Natural killer cell (primary cell): ENCODE data around the gene ABTB2. TPM values are rescaled to one million over a fixed set of nuclear protein-coding genes. Genes with fewer than 3 reads are reported as not detected.

ENCODE experiments used
- ATAC-seq, 3 donors: fragments of 150-1000 bp in 2 of 3; fragments of 200-7000 bp in 1 of 3; cut with Tn5 transposase; 1 replicate in 1 of 3; 2 replicates in 2 of 3; pipeline ENCODE4 v1.10.0; 2021; ENCODE audit warnings: mild to moderate bottlenecking in 2 of 3, moderate library complexity in 2 of 3
- DNase-seq, 2 donors: peaks; one replicate each; pipeline versions ENCODE4 v3.0.0 to v3.0.0-alpha.2; 2013 to 2021; ENCODE audit warnings: mixed read lengths in 1 of 2
- H3K27ac ChIP-seq: one replicate; pipeline ENCODE4 v1.5.1; 2013; ENCODE audit warnings: mild to moderate bottlenecking, low read length
- H3K27me3 ChIP-seq: one replicate; pipeline ENCODE4 v1.6.1; 2013; ENCODE audit warnings: low read length; ENCODE audit not compliant: control insufficient read depth, insufficient read depth
- H3K36me3 ChIP-seq: one replicate; pipeline ENCODE4 v1.6.1; 2013; ENCODE audit warnings: low read length; ENCODE audit not compliant: control insufficient read depth, insufficient read depth
- H3K4me1 ChIP-seq: one replicate; pipeline ENCODE4 v1.6.1; 2013; ENCODE audit warnings: low read length; ENCODE audit not compliant: control insufficient read depth, insufficient read depth
- H3K4me3 ChIP-seq: one replicate; pipeline ENCODE4 v1.5.1; 2013; ENCODE audit warnings: low read length
- H3K9me3 ChIP-seq: one replicate; pipeline ENCODE4 v1.6.1; 2013; ENCODE audit warnings: low read length; ENCODE audit not compliant: control insufficient read depth, insufficient read depth
- H3K27ac Mint-ChIP-seq, 2 donors: one replicate each; pipeline ENCODE4 v1.8.0; 2022; ENCODE audit warnings: mild to moderate bottlenecking in 2 of 2, mixed read lengths in 2 of 2, moderate library complexity in 1 of 2
- H3K27me3 Mint-ChIP-seq, 2 donors: one replicate each; pipeline ENCODE4 v1.8.0; 2022; ENCODE audit warnings: low read depth in 2 of 2, mixed read lengths in 2 of 2
- H3K36me3 Mint-ChIP-seq: one replicate; pipeline ENCODE4 v1.8.0; 2022; ENCODE audit warnings: mixed read lengths
- H3K4me1 Mint-ChIP-seq, 2 donors: one replicate each; pipeline ENCODE4 v1.8.0; 2022; ENCODE audit warnings: mixed read lengths in 2 of 2
- H3K4me3 Mint-ChIP-seq: one replicate; pipeline ENCODE4 v1.8.0; 2022; ENCODE audit warnings: mild to moderate bottlenecking, moderate library complexity, mixed read lengths
- H3K9me3 Mint-ChIP-seq, 2 donors: one replicate each; pipeline ENCODE4 v1.8.0; 2022; ENCODE audit warnings: mixed read lengths in 2 of 2
- CTCF ChIP-seq: fragments of 200-600 bp; IDR thresholded peaks from one replicate; pipeline ENCODE4 v1.8.0; 2022; ENCODE audit warnings: antibody characterized with exemption
- WGBS: methylation state at CpG from one replicate; pipeline ENCODE4 v1.1.7; 2013; ENCODE audit warnings: missing lambda C conversion rate; ENCODE audit not compliant: insufficient coverage; 5-methylcytosine and 5-hydroxymethylcytosine counted together
- intact Hi-C: fragments of 100-400 bp; cut with micrococcal nuclease; formaldehyde crosslinking; loops from one replicate; pipeline ENCODE4 v1.14.2; 2022
- total RNA-seq, 4 donors: library from RNA; stranded (reverse); fragments of 120-200 nt in 1 of 4; gene quantifications; one replicate each; pipeline versions ENCODE4 v1.2.3 to v1.2.4, GENCODE V29; 2013 to 2022

Gene ABTB2
- total RNA-seq, 3 donors from 2014 or later (not counting 1 experiment from before 2014, with no cell fraction given): 0.65 to 1.7 (median 1.1) TPM

GRCh38 chr11:34339149-34340064, 18.4 kb downstream of the ABTB2 start:
- Histone ChIP-seq H3K4me3 (no peak overlapping the region), H3K9me3 (no peaks in the 10 kb centered on the region), H3K36me3 (no peaks in the 10 kb centered on the region), H3K4me1 (peaks cover 21% of the 10 kb centered on the region), H3K27ac (no peak overlapping the region), H3K27me3 (no peaks in the 10 kb centered on the region)
- Mint-ChIP-seq H3K4me3 (peak overlapping the region; percentile 61), H3K27ac (peak overlapping the region; percentile 43 to 63), H3K4me1 (peaks cover 19 to 27% of the 10 kb centered on the region in 2 donors), H3K36me3 (no peaks in the 10 kb centered on the region), H3K27me3 (peaks cover 0 to 3% of the 10 kb centered on the region in 2 donors), H3K9me3 (no peaks in the 10 kb centered on the region)
- no peak for TF ChIP-seq CTCF
- ATAC-seq (peak; percentile 50 to 92 (median 88)), DNase-seq (peak in 1 of 2 donors; percentile 20)
- 53% methylated on average over 5 of the region's 7 CpGs for WGBS
- intact Hi-C loops: no loop called here

DNA sequence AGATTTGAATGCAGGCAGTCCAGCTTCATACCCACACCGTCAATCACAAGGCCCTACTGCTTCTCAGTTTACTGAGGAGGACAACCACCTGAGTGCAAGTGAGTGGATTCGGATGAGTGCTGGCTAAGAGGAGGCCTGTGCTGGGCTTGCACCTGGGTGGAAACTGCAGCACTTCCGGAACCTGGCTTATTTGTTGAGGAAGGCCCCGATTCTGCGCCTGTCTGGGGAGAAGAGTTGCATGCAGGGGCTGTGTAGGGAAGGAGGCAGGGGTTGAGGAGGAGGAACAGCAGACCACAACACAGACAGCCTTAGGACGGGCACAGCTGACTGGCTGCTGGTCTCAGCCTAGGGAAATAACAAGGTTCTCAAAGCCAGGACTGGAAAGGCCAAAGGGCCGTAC, 20.8 kb downstream of the ABTB2 start:
- ATAC-seq (no peak), DNase-seq (peak in 1 of 2 donors; percentile 9)
- peaks cover 21% of the 10 kb centered on the region for H3K4me1 ChIP-seq
- TF ChIP-seq CTCF: no peak
- H3K9me3 Mint-ChIP-seq: no peaks in the 10 kb centered on the region
- no peak overlapping the region for H3K4me3 ChIP-seq
- 92% methylated on average over 7 of the region's 7 CpGs for WGBS
- no peak overlapping the region for H3K27ac Mint-ChIP-seq
- no peaks in the 10 kb centered on the region for H3K36me3 Mint-ChIP-seq
- H3K27me3 Mint-ChIP-seq: peaks cover 13 to 14% of the 10 kb centered on the region in 2 donors
- no peaks in the 10 kb centered on the region for H3K36me3 ChIP-seq
- H3K4me3 Mint-ChIP-seq: peak overlapping the region; percentile 40
- no peaks in the 10 kb centered on the region for H3K27me3 ChIP-seq
- H3K27ac ChIP-seq: no peak overlapping the region
- H3K4me1 Mint-ChIP-seq: peaks cover 24 to 27% of the 10 kb centered on the region in 2 donors
- intact Hi-C loops: no loop called here
- no peaks in the 10 kb centered on the region for H3K9me3 ChIP-seq

GRCh38 chr11:34335801-34336200, 22.0 kb downstream of the ABTB2 start:
- Mint-ChIP-seq H3K9me3 (no peaks in the 10 kb centered on the region), H3K4me1 (peaks cover 24 to 27% of the 10 kb centered on the region in 2 donors), H3K27ac (no peak overlapping the region), H3K27me3 (peaks cover 18 to 25% of the 10 kb centered on the region in 2 donors), H3K4me3 (no peak overlapping the region), H3K36me3 (no peaks in the 10 kb centered on the region)
- Histone ChIP-seq H3K27ac (no peak overlapping the region), H3K4me1 (peaks cover 21% of the 10 kb centered on the region), H3K27me3 (no peaks in the 10 kb centered on the region), H3K4me3 (no peak overlapping the region), H3K36me3 (no peaks in the 10 kb centered on the region), H3K9me3 (no peaks in the 10 kb centered on the region)
- intact Hi-C loops: no loop called here
- 91% methylated on average over 4 of the region's 5 CpGs for WGBS
- no peak for TF ChIP-seq CTCF
- ATAC-seq (no peak), DNase-seq (no peak)
